Thymus (tissue), 11 donors: ENCODE measurements around the gene GAS7. TPM values are rescaled to one million over a fixed set of nuclear protein-coding genes. Genes with fewer than 3 reads are reported as not detected.

Experiments
- DNase-seq, 9 donors: peaks; one replicate each; pipeline ENCODE4 v3.0.0-alpha.2; 2013; ENCODE audit warnings: low spot score in 9 of 9, low read depth in 6 of 9, missing footprints in 1 of 9
- H3K27ac ChIP-seq, 2 donors: one replicate each; pipeline ENCODE4 v1.5.1; 2013; ENCODE audit warnings: control low read depth in 1 of 2, low read depth in 1 of 2, low read length in 1 of 2, mild to moderate bottlenecking in 1 of 2, moderate library complexity in 1 of 2
- H3K27me3 ChIP-seq, 2 donors: one replicate each; pipeline ENCODE4 v1.5.1; 2013; ENCODE audit warnings: low read length in 1 of 2; ENCODE audit not compliant: control insufficient read depth in 2 of 2, insufficient read depth in 1 of 2
- H3K36me3 ChIP-seq, 2 donors: one replicate each; pipeline ENCODE4 v1.5.1; 2013; ENCODE audit warnings: low read length in 1 of 2, mild to moderate bottlenecking in 1 of 2, moderate library complexity in 1 of 2; ENCODE audit not compliant: control insufficient read depth in 2 of 2, insufficient read depth in 2 of 2
- H3K4me1 ChIP-seq, 2 donors: one replicate each; pipeline ENCODE4 v1.5.1; 2013; ENCODE audit warnings: low read length in 2 of 2; ENCODE audit not compliant: control insufficient read depth in 2 of 2, insufficient read depth in 2 of 2
- H3K4me3 ChIP-seq, 2 donors: one replicate each; pipeline ENCODE4 v1.5.1; 2013; ENCODE audit warnings: low read length in 2 of 2, control low read depth in 1 of 2, mild to moderate bottlenecking in 1 of 2
- H3K9me3 ChIP-seq, 2 donors: one replicate each; pipeline ENCODE4 v1.5.1; 2013; ENCODE audit warnings: low read length in 1 of 2, mild to moderate bottlenecking in 1 of 2; ENCODE audit not compliant: control insufficient read depth in 2 of 2, insufficient read depth in 1 of 2
- WGBS: extraction: QIAGEN DNeasy Blood & Tissue Kit; methylation state at CpG from one replicate; pipeline ENCODE4 v1.1.7; 2013; 5-methylcytosine and 5-hydroxymethylcytosine counted together
- polyA plus RNA-seq: library from polyadenylated mRNA; stranded (reverse); fragments of 200-250 nt; gene quantifications from one replicate; pipeline ENCODE4 v1.2.3, GENCODE V29; 2013
- total RNA-seq: library from RNA; stranded (reverse); fragments of 120-200 nt; gene quantifications from one replicate; pipeline ENCODE4 v1.2.4, GENCODE V29; 2013
- donor health status: healthy.

Gene GAS7
- total and polyA plus RNA-seq, 2 donors, result 4.3 to 9.7 TPM

GRCh38 chr17:9862949-9863348 is 335.5 kb downstream of the GAS7 start:
- H3K27me3 ChIP-seq, result no peaks in the 10 kb centered on the region
- no peak for DNase-seq
- no peaks in the 10 kb centered on the region for H3K36me3 ChIP-seq
- WGBS, result 73% methylated on average over 4 of the region's 4 CpGs
- H3K4me1 ChIP-seq, result no peaks in the 10 kb centered on the region
- no peaks in the 10 kb centered on the region for H3K9me3 ChIP-seq
- H3K27ac ChIP-seq, result no peak overlapping the region
- H3K4me3 ChIP-seq, result no peak overlapping the region

DNA sequence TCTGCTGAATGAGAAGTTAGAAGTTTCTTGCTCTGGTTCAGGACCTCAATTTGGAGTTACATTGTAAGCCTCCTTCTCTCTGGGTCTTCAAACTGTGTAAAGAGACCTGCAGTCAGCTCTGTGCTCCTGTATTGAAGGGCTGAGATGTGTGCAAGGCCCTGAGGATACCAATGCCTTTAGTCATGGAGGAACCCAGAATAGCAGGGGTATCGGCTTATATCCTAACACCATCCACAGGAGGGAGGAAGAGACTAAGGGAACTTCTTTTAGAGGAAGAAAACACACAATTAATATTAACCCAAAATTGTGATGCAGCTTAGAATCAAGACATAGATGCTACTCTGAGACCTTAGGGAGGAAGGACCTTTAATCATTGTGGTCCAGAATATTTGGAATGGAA is 336.2 kb downstream of the GAS7 start:
- H3K4me1 ChIP-seq, result no peaks in the 10 kb centered on the region
- H3K27me3 ChIP-seq, result no peaks in the 10 kb centered on the region
- H3K27ac ChIP-seq, result no peak overlapping the region

DNA sequence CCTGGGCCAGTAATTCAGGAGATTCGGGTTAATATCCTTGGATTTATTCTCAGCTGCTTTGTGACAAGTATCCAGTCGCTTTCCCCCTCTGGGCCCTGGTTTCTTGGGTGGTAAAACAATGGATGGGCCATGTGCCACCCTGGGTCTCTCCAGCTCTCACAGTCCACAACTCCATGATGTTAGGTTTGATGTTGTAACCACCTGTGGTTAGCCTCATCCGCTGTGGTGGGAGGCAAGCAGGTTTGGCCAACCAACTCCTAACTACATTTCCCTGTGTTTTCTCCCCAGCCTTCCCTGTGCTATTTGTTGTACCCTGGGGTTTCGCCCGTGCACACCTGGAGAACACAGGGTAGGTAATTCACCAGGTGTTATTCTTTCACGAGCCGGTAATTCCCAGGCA is 337.6 kb downstream of the GAS7 start:
- Histone ChIP-seq H3K27me3 (no peaks in the 10 kb centered on the region), H3K9me3 (no peaks in the 10 kb centered on the region), H3K27ac (no peak overlapping the region), H3K4me1 (no peaks in the 10 kb centered on the region), H3K4me3 (no peak overlapping the region), H3K36me3 (no peaks in the 10 kb centered on the region)
- no peak for DNase-seq
- 94% methylated on average over 7 of the region's 7 CpGs for WGBS

More for the DNA sequence above, 336.2 kb downstream of the GAS7 start:
- Histone ChIP-seq H3K4me3 (no peak overlapping the region), H3K9me3 (no peaks in the 10 kb centered on the region), H3K36me3 (no peaks in the 10 kb centered on the region)
- DNase-seq, result no peak
- WGBS, result 97% methylated on average over 1 of the region's 1 CpG

Other genes starting within 250 kb of the GAS7 start
- gene MYH13, start 174.4 kb upstream of the GAS7 start, total RNA-seq, result under 0.01 TPM
- gene MYH13, start 174.4 kb upstream of the GAS7 start, polyA plus RNA-seq, result 0.07 TPM
- gene MYH8, start 223.3 kb upstream of the GAS7 start, total RNA-seq, result 1.2 TPM
- 1.4 TPM for gene MYH8, start 223.3 kb upstream of the GAS7 start, polyA plus RNA-seq